Fibroblast of villous mesenchyme (primary cell): ENCODE results near the gene SLC22A23. TPM values are rescaled to one million over a fixed set of nuclear protein-coding genes. Genes with fewer than 3 reads are reported as not detected.
A peak's percentile ranks its signal among the peaks of the same experiment; 100 is the strongest.

Experiments used
- DNase-seq: peaks from one replicate; pipeline ENCODE4 v3.0.0-alpha.2; 2010; ENCODE audit warnings: low read depth
- H3K4me3 ChIP-seq: 2 replicates; pipeline ENCODE4 v1.5.1; 2011; ENCODE audit warnings: low read depth, mild to moderate bottlenecking, low read length
- CTCF ChIP-seq: IDR thresholded peaks from 2 replicates; pipeline ENCODE4 v1.5.1; 2012; ENCODE audit warnings: low read depth, mild to moderate bottlenecking, low read length; ENCODE audit not compliant: insufficient read depth
- total RNA-seq: library from RNA; depleted of rRNA; stranded (reverse); fragments of >200 nt; gene quantifications from 2 replicates; pipeline ENCODE4 v1.2.3, GENCODE V29; 2012

The SLC22A23 gene
- total RNA-seq, 1 donor: 2.2 TPM

DNA sequence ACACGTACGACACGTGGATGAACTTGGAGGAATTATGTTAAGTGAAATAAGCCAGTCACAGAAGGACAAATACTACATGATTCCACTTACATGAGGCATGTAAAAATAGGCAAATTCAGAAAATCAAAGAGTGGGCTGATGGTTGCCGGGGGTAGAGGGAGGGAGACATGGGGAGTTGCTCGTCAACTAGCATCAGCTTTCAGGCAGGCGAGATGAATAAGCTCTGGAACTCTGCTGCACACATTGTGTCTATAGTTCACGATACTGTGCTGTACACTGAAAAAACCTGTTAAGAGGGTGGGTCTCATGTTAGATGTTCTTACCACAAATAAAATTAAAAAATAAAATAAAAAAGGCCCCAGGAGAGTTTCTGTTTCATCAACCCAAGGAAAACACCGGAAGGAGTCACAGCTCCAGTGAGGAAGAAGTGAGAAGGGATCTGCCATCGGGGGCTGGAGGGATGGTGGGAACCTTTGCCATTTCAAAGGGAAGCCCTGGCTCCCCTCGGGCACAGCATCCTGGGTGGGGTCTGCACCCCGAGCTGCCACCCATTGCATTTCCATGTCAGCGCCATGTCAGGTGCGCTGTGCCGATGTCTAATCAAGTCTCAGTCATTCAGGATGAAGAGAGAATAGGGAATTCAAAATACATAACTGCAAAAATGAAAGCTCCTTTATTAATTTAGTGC, 98.3 kb downstream of the SLC22A23 start:
- DNase-seq: no peak
- no peak overlapping the region for H3K4me3 ChIP-seq
- TF ChIP-seq CTCF: no peak

GRCh38 chr6:3357678-3358077, 99.2 kb downstream of the SLC22A23 start:
- TF ChIP-seq CTCF: no peak
- no peak overlapping the region for H3K4me3 ChIP-seq
- DNase-seq: no peak

- no peak for DNase-seq
- TF ChIP-seq CTCF: no peak
- H3K4me3 ChIP-seq: no peak overlapping the region
These were observed 99.9 kb downstream of the SLC22A23 start for GRCh38 chr6:3356824-3357420.

- H3K4me3 ChIP-seq: peak overlapping the region; percentile 42
- no peak for TF ChIP-seq CTCF
- no peak for DNase-seq
These were observed 100.6 kb downstream of the SLC22A23 start for GRCh38 chr6:3356056-3356823.

DNA sequence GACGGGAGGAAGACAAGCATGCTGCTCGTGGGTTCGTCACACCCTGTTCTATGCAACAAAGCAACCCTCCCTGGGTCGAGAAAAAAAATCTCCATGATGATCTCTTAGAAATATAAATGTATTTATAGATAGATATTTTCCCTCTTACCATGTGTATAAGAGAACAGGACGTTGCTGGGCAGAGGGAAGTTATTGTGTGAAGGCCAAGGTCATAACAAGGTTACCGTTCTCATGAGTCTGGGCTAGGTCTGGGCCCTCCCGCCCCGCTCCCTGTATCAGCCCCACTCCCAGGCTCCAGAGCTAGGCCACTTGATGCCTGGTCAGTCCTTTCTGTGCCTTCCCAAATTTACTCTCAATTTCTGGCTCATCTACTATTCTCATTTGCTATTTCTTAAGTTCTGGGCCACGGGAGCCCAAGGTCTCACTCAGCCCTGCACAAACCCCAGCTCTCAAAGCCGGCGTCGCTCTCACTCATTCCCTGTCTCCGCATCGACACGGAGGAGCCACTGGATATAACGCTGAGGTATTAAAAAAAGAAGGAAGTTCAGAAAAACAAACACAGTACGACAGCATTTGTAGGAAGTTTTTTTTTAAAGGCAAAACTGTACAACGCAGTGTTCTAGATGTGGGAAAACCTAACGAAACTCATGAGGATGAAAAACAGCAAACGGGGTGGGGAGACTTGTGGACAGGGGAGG, 101.3 kb downstream of the SLC22A23 start:
- DNase-seq: peak; percentile 52
- peak overlapping the region; percentile 32 for H3K4me3 ChIP-seq
- TF ChIP-seq CTCF: no peak

- TF ChIP-seq CTCF: no peak
- no peak for DNase-seq
- no peak overlapping the region for H3K4me3 ChIP-seq
These were observed 101.9 kb downstream of the SLC22A23 start for GRCh38 chr6:3355011-3355357.
